Renal cortical epithelial cell (primary cell): ENCODE measurements around the gene GMFB. TPM values are rescaled to one million over a fixed set of nuclear protein-coding genes. Genes with fewer than 3 reads are reported as not detected.

Experiments used
- DNase-seq: peaks from one replicate; pipeline ENCODE4 v3.0.0-alpha.2; 2011; ENCODE audit warnings: low read depth
- total RNA-seq: library from RNA; depleted of rRNA; stranded (reverse); fragments of >200 nt; gene quantifications from 2 replicates; pipeline ENCODE4 v1.2.3, GENCODE V29; 2014

GMFB gene
- total RNA-seq, 1 donor from 2014 or later, result 113 TPM

DNA sequence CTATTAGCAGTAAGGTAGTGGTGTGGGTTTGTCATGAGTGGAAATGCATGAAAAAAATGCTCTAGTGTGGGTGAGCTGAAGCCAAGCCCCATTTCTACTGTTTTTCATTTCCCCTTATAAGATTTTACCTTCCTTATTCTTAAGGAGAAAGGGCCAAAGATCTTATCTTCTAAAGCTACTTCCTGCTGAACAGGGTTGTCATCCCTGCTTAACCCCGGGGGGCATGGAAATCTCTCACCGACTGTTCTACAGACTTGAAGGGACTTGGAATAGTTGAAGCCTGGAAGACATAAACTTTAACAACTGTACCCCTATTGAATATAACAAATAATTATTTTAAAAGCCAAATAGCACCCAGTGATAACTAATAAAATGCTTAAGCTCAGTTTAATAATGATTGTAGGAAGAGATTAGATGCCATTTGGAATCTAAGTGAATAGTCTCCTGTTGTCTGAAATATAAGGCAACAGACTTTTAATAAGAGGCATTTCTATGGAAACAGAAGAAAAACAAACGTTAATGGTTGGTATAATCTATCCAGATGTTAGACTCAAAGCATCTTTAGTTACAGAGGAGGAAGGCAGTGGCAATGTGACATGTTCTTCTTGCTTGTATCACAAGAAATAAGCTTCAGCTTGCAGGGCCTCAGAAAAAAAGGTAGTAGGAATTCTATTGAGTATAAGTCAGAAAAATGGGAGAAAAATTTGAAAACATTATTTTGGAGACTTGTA is 1.8 kb upstream of the GMFB start:
- DNase-seq, result no peak

GRCh38 chr14:54489731-54490444 is 1.1 kb upstream of the GMFB start:
- no peak for DNase-seq

DNA sequence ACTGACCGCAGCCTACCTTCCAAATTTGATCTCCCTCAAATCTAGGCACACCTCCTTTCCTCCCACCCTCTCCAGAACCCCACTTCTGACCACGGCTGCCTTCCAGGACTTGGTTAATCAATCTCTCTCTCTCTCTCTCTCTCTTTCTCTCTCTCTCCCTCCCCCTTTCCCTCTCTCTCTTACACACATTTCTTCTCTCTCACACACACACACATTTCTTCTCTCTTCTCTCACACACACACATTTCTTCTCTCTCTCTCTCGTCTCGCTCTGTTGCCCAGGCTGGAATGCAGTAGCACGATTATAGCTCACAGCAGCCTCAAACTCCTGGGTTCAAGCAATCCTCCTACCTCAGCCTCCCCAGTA is 521 bp upstream of the GMFB start:
- DNase-seq, result no peak

DNA sequence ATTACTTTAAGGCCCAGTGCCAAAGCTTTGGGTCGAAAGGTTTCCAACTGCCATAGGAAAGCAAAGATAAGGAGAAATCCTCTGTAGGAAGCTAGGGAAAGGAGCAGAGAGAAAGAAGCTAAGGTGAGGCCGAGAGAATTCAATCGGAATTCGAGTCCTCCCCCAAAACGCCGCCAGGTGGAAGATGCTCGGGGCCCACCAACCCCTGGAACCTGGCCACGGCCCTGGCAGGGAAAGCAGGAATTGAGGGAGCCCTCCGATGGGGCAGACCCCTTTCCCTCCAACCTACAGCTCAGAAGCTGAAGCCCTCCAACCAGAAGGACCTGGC is 498 bp downstream of the GMFB start:
- DNase-seq, result no peak

DNA sequence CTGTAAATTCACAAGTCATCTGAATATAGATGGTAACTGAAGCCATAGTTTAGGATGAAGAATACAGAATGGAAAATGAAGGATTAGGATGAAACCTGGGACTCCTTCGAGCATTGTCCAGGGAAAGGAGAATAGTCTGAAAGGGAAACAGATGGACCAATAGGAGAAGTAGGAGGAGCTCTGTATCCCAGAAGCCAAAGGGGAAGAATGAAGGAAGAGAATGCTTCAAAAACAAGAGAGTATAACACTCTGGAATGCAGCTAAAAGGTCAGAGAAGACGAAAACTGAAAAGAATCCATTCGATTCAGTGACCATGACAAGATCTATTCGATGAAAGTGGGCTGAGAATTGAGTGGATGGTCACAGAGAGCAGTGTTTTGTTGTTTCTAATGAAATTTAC is 1.0 kb downstream of the GMFB start:
- peak; percentile 75 for DNase-seq

GRCh38 chr14:54486685-54487084 is 2.1 kb downstream of the GMFB start:
- DNase-seq, result no peak

- peak; percentile 30 for DNase-seq
Observed at GRCh38 chr14:54483846-54484245, 4.9 kb downstream of the GMFB start.

GRCh38 chr14:54483073-54483745 is 5.6 kb downstream of the GMFB start:
- DNase-seq, result no peak

- no peak for DNase-seq
Observed at GRCh38 chr14:54481695-54482094, 7.1 kb downstream of the GMFB start.

DNA sequence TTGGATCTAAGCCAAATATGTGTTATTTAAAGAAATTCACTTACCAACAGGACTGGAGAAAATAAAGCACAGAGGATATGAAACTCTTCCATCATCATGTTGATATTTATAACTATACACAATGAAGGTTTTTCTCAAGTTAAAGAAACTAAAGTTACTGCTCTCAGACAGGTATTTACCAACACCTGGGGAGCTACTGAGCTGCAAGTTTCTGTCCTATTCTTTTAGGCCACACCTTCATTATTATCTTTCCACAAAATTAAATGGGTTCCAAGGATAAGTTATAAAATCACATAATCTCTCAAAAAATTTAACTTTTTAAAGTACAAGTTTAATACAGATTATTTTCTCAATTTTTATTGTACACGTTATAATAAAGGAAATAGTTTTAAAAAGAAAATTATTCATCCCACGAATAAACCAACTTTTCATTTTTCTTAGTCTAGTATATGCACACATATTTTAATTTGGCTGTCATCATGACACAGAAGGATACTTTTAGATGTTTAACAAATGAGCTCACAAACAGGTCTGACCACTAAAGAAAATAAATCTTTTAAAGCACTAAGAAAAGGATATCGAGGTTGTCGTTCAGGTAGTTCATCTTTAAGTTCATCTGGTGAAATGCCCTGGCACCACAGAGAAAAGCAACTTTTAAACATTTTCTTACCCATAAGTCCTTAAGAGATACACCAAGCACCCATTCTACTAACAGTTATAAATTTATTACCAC is 7.8 kb downstream of the GMFB start:
- no peak for DNase-seq

DNA sequence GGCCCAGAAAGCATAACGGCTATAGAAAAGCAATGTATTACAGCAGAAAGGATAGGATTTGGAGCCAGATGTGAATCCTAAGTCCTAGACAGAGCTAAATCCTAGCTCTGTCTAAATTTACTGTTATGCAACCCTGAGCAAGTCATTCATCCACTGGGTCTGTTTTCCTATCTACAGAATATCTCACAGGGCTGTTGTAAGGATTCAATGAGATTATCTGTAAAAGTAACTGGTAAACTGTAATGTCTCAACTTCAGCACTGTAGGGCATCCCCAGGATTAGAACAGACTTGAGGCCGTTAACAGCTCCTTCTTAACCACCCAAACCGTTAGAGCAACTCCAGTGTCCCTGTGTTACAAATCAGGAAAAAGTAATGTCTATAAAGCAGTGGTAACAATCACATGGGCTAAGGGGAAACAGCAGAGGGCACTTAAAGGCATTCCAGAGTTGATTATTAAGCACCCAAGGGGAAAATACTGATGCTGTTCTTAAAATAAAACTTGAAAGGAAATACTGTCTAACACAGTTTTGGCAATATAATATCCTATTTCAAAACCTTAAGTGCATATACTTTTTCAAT is 10.1 kb downstream of the GMFB start:
- peak; percentile 43 for DNase-seq

- no peak for DNase-seq
Observed at GRCh38 chr14:54475911-54476310, 12.9 kb downstream of the GMFB start.

GRCh38 chr14:54475187-54475899 is 13.4 kb downstream of the GMFB start:
- DNase-seq, result no peak

- DNase-seq, result peak; percentile 32
Observed at GRCh38 chr14:54474232-54474793, 14.5 kb downstream of the GMFB start.

GRCh38 chr14:54472315-54472714 is 16.5 kb downstream of the GMFB start:
- DNase-seq, result no peak

- no peak for DNase-seq
Observed at GRCh38 chr14:54471641-54472040, 17.1 kb downstream of the GMFB start.

- DNase-seq, result peak; percentile 31
Observed at GRCh38 chr14:54470701-54471100, 18.1 kb downstream of the GMFB start.

DNA sequence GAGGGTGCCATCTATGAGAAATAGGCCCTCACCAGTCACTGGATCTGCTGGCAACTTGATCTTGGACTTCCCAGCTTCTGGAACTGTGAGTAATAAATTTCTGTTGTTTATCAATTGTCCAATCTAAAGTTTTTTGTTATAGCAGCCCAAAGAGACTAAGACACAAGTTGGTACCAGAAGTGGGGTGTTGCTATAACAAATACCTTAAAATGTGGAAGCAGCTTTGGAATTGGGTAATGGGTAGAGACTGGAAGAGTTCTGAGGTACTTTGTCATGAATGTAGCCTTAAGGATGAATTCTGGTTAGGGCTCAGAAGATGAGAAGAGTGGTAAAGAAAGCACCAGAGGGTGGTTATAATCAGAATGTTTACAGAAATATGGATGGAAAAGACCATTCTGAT is 21.5 kb downstream of the GMFB start:
- DNase-seq, result no peak

GRCh38 chr14:54465654-54466053 is 23.1 kb downstream of the GMFB start:
- DNase-seq, result no peak

GRCh38 chr14:54462048-54462447 is 26.7 kb downstream of the GMFB start:
- DNase-seq, result no peak

GRCh38 chr14:54459106-54459505 is 29.7 kb downstream of the GMFB start:
- no peak for DNase-seq
